HCT116 (cell line): ENCODE measurements around the gene STIM1. TPM values are rescaled to one million over a fixed set of nuclear protein-coding genes. Genes with fewer than 3 reads are reported as not detected.

Source experiments
- ATAC-seq: fragments of 200-7000 bp; cut with Tn5 transposase; 2 replicates; pipeline ENCODE4 v1.9.1; 2020; ENCODE audit warnings: mild to moderate bottlenecking, moderate library complexity
- BruUV-seq: library from RNA; stranded (reverse); fragments of 400-500 nt; replicated peaks from 2 replicates; lab custom pipeline; 2021; lab: Mats Ljungman, UMichigan
- CTCF ChIA-PET: fragments of 300-600 bp; sonication (Branson Sonifier 250); formaldehyde crosslinking; loops from one replicate; lab custom pipeline; 2021; ENCODE audit warnings: antibody characterized with exemption; lab: Charles Lee
- POLR2A ChIA-PET: fragments of 300-600, 350-600 bp; sonication (Branson Sonifier 250); formaldehyde crosslinking; loops from one replicate; lab custom pipeline; 2021; ENCODE audit warnings: antibody characterized with exemption; lab: Charles Lee
- RAD21 ChIA-PET, 2 experiments: fragments of 300-600 bp; sonication (Branson Sonifier 250); formaldehyde crosslinking; loops; one replicate each; lab custom pipeline; 2023; ENCODE audit warnings: low total read pairs in 2 of 2; ENCODE audit not compliant: uncharacterized antibody in 2 of 2, unreplicated experiment in 2 of 2, low non-redundant PET in 1 of 2; lab: Charles Lee
- DNase-seq: peaks from one replicate; pipeline ENCODE4 v3.0.0-alpha.2; 2010; ENCODE audit warnings: low read depth, low spot score
- H2AFZ ChIP-seq: fragments of 200-600 bp; shearing (Covaris generic), sonication (generic); 2 replicates; pipeline ENCODE4 v1.6.1; 2017; ENCODE audit warnings: low read depth, mixed run types, mixed read lengths, antibody characterized with exemption, low read length; ENCODE audit not compliant: poor library complexity, severe bottlenecking
- H3K27ac ChIP-seq: 2 replicates; pipeline ENCODE4 v1.5.1; 2012; ENCODE audit warnings: low read depth, low read length
- H3K27me3 ChIP-seq: fragments of 200-600 bp; sonication (generic); 2 replicates; pipeline ENCODE4 v1.6.1; 2016; ENCODE audit warnings: mixed run types, low read length, mixed read lengths; ENCODE audit not compliant: insufficient read depth
- H3K36me3 ChIP-seq, 2 experiments: fragments of 200-500 bp in 1 of 2; fragments of 200-600 bp in 1 of 2; sonication (Bioruptor generic) in 1 of 2; sonication (generic) in 1 of 2; 2 replicates each; pipeline versions ENCODE4 v1.5.1 to v1.6.1; 2014 to 2016; ENCODE audit warnings: low read length in 2 of 2, inconsistent platforms in 1 of 2, mixed read lengths in 1 of 2, mixed run types in 1 of 2; ENCODE audit not compliant: insufficient read depth in 2 of 2, control insufficient read depth in 1 of 2
- H3K4me1 ChIP-seq, 2 experiments: fragments of 200-600 bp in 1 of 2; sonication (generic) in 1 of 2; 2 replicates each; pipeline versions ENCODE4 v1.5.1 to v1.6.1; 2012 to 2017; ENCODE audit warnings: low read length in 2 of 2, inconsistent platforms in 1 of 2, mild to moderate bottlenecking in 1 of 2, mixed read lengths in 1 of 2, mixed run types in 1 of 2, moderate library complexity in 1 of 2; ENCODE audit not compliant: insufficient read depth in 2 of 2, control insufficient read depth in 1 of 2
- H3K4me2 ChIP-seq: fragments of 200-600 bp; sonication (generic); 2 replicates; pipeline ENCODE4 v1.6.1; 2017; ENCODE audit warnings: mixed run types, low read length, mixed read lengths
- H3K4me3 ChIP-seq, 2 experiments: fragments of 200-600 bp in 1 of 2; sonication (generic) in 1 of 2; replicated peaks in 1 of 2; 2 replicates each; pipeline ENCODE4 v1.5.1; 2011 to 2016; ENCODE audit warnings: low read length in 2 of 2, control low read depth in 1 of 2, low read depth in 1 of 2, mild to moderate bottlenecking in 1 of 2, mixed read lengths in 1 of 2, mixed run types in 1 of 2
- H3K79me2 ChIP-seq: fragments of 200-600 bp; sonication (generic); 2 replicates; pipeline ENCODE4 v1.6.1; 2017; ENCODE audit warnings: mild to moderate bottlenecking, mixed run types, low read length, moderate library complexity, mixed read lengths; ENCODE audit not compliant: insufficient read depth
- H3K9ac ChIP-seq: fragments of 200-600 bp; sonication (generic); 2 replicates; pipeline ENCODE4 v1.6.1; 2016; ENCODE audit warnings: low read length, mixed read lengths
- H3K9me2 ChIP-seq: fragments of 200-600 bp; sonication (generic), shearing (Covaris generic); 2 replicates; pipeline ENCODE4 v1.6.1; 2017; ENCODE audit warnings: mixed run types, mild to moderate bottlenecking, moderate library complexity; ENCODE audit not compliant: insufficient read depth
- H3K9me3 ChIP-seq, 2 experiments: fragments of 200-500 bp in 1 of 2; fragments of 200-600 bp in 1 of 2; sonication (Bioruptor generic) in 1 of 2; sonication (generic) in 1 of 2; 2 replicates each; pipeline ENCODE4 v1.6.1; 2014 to 2017; ENCODE audit warnings: low read length in 2 of 2, mixed read lengths in 2 of 2, inconsistent platforms in 1 of 2, low read depth in 1 of 2, mild to moderate bottlenecking in 1 of 2, mixed run types in 1 of 2, moderate library complexity in 1 of 2; ENCODE audit not compliant: control insufficient read depth in 1 of 2, insufficient read depth in 1 of 2
- H4K20me1 ChIP-seq: fragments of 200-600 bp; sonication (generic), shearing (Covaris generic); 2 replicates; pipeline ENCODE4 v1.6.1; 2017; ENCODE audit warnings: mixed run types, mild to moderate bottlenecking, moderate library complexity; ENCODE audit not compliant: insufficient read depth
- ATF3 ChIP-seq: IDR thresholded peaks from 2 replicates; pipeline ENCODE4 v1.6.1; 2012
- CBX3 ChIP-seq: IDR thresholded peaks from 2 replicates; pipeline ENCODE4 v1.6.1; 2012; ENCODE audit warnings: low read depth
- CTCF ChIP-seq, 3 experiments: fragments of 200-600 bp in 1 of 3; sonication (generic) in 1 of 3; IDR thresholded peaks in 2 of 3; conservative IDR thresholded peaks in 1 of 3; 2 replicates each; pipeline ENCODE4 v1.5.1; 2012 to 2017; ENCODE audit warnings: low read depth in 2 of 3, low read length in 2 of 3, antibody characterized with exemption in 1 of 3, borderline replicate concordance in 1 of 3, control low read depth in 1 of 3, mild to moderate bottlenecking in 1 of 3, mixed read lengths in 1 of 3, mixed run types in 1 of 3, moderate library complexity in 1 of 3; ENCODE audit not compliant: insufficient read depth in 1 of 3
- EGR1 ChIP-seq: IDR thresholded peaks from 2 replicates; pipeline ENCODE4 v1.6.1; 2012; ENCODE audit warnings: low read depth
- ELF1 ChIP-seq: IDR thresholded peaks from 2 replicates; pipeline ENCODE4 v1.6.1; 2012; ENCODE audit warnings: low read depth, borderline replicate concordance
- EZH2 ChIP-seq: fragments of 200-600 bp; sonication (generic); IDR thresholded peaks from 2 replicates; pipeline ENCODE4 v1.6.1; 2017; ENCODE audit warnings: antibody characterized with exemption, mixed run types
- MAX ChIP-seq: IDR thresholded peaks from 2 replicates; pipeline ENCODE4 v1.6.1; 2012
- POLR2A ChIP-seq: IDR thresholded peaks from 2 replicates; pipeline ENCODE4 v1.7.0; 2011; ENCODE audit warnings: borderline replicate concordance; ENCODE audit not compliant: insufficient read depth, insufficient read length; ENCODE audit errors: extremely low read depth
- POLR2AphosphoS5 ChIP-seq: IDR thresholded peaks from 2 replicates; pipeline ENCODE4 v1.6.1; 2011; ENCODE audit warnings: mild to moderate bottlenecking, low read depth, low read length, moderate library complexity
- RAD21 ChIP-seq: IDR thresholded peaks from 2 replicates; pipeline ENCODE4 v1.6.1; 2012; ENCODE audit warnings: low read depth, mild to moderate bottlenecking
- REST ChIP-seq: IDR thresholded peaks from 2 replicates; pipeline ENCODE4 v1.6.1; 2012; ENCODE audit warnings: low read depth
- SIN3A ChIP-seq: IDR thresholded peaks from 2 replicates; pipeline ENCODE4 v1.6.1; 2012; ENCODE audit warnings: low read depth
- SRF ChIP-seq: IDR thresholded peaks from 2 replicates; pipeline ENCODE4 v1.6.1; 2012; ENCODE audit warnings: low read depth
- TCF7L2 ChIP-seq: IDR thresholded peaks from 2 replicates; pipeline ENCODE4 v1.7.0; 2011; ENCODE audit warnings: borderline replicate concordance, inconsistent platforms; ENCODE audit not compliant: insufficient read depth, insufficient read length; ENCODE audit errors: extremely low read depth
- YY1 ChIP-seq: IDR thresholded peaks from 2 replicates; pipeline ENCODE4 v1.6.1; 2011; ENCODE audit warnings: low read length, low read depth, moderate library complexity, mild to moderate bottlenecking; ENCODE audit not compliant: insufficient replicate concordance; ENCODE audit errors: extremely low read depth
- ZBTB33 ChIP-seq: IDR thresholded peaks from 2 replicates; pipeline ENCODE4 v1.6.1; 2011; ENCODE audit warnings: mild to moderate bottlenecking, low read length, moderate library complexity; ENCODE audit not compliant: insufficient replicate concordance; ENCODE audit errors: extremely low read depth
- ZFX ChIP-seq: fragments of 450-650 bp; IDR thresholded peaks from 2 replicates; pipeline ENCODE4 v1.6.1; 2017
- ZNF274 ChIP-seq: fragments of 200-500 bp; sonication (Bioruptor generic); IDR thresholded peaks from 2 replicates; pipeline ENCODE4 v1.6.1; 2014; ENCODE audit warnings: mild to moderate bottlenecking, low read depth, low read length, inconsistent platforms
- intact Hi-C: fragments of 100-400 bp; cut with micrococcal nuclease; formaldehyde crosslinking; loops from 2 replicates; pipeline ENCODE4 v1.10.0; 2022
- total RNA-seq: library from RNA; stranded (reverse); gene quantifications from one replicate; pipeline ENCODE4 v1.2.1, GENCODE V29; 2021; ENCODE audit not compliant: unreplicated experiment

STIM1 gene
- total RNA-seq, 1 experiment from 2014 or later = 22.3 TPM

- no peak overlapping the region for H3K4me2 ChIP-seq
- TF ChIP-seq POLR2A = no peak
- TF ChIP-seq CTCF (IDR thresholded peaks at IDR 0.05 in 2 of 3, conservative IDR thresholded peaks at IDR 0.05 in 1 of 3; ENCODE audit: borderline replicate concordance in 1 of 3, insufficient read depth in 1 of 3, low read depth in 2 of 3, low read length in 2 of 3) = no peak
- no peak for TF ChIP-seq POLR2AphosphoS5
- no peak for TF ChIP-seq EZH2
- no peak for TF ChIP-seq ATF3
- no peak for TF ChIP-seq YY1
- no peak for TF ChIP-seq RAD21
- TF ChIP-seq MAX = no peak
- TF ChIP-seq EGR1 = no peak
- TF ChIP-seq ZBTB33 = no peak
- no peak for TF ChIP-seq CBX3
- no peak for TF ChIP-seq SRF
- no peak for TF ChIP-seq TCF7L2
- no peak for TF ChIP-seq ZNF274
- TF ChIP-seq ELF1 = no peak
- no peak for TF ChIP-seq SIN3A
- no peak for TF ChIP-seq REST
- no peak for TF ChIP-seq ZFX
- TF ChIP-seq, all 23 proteins: peak for 0
- Histone ChIP-seq H3K27ac (no peak overlapping the region), H3K9me3 (no peaks in the 10 kb centered on the region), H3K36me3 (peaks cover 38 to 42% of the 10 kb centered on the region in 2 experiments), H2AFZ (no peak overlapping the region), H4K20me1 (no peaks in the 10 kb centered on the region), H3K4me1 (no peaks in the 10 kb centered on the region), H3K79me2 (no peaks in the 10 kb centered on the region; the same call in 1 of the 2 replicates), H3K4me3 (no peak overlapping the region), H3K27me3 (no peaks in the 10 kb centered on the region), H3K9ac (no peak overlapping the region), H3K9me2 (no peaks in the 10 kb centered on the region)
- BruUV-seq = no TSS peak
- intact Hi-C loops = no loop called here
- CTCF ChIA-PET = no interaction called here
- RAD21 ChIA-PET = no interaction called here
- POLR2A ChIA-PET = no interaction called here
- no peak for ATAC-seq
- DNase-seq = no peak
These were observed 256.4 kb downstream of the STIM1 start for GRCh38 chr11:4111834-4112233.
